A549 treated with RU486 at 1 μM for 4 hours (cell line): ENCODE data around the gene CERS2. TPM values are rescaled to one million over a fixed set of nuclear protein-coding genes. Genes with fewer than 3 reads are reported as not detected.

Source experiments
- total RNA-seq: library from RNA; stranded (reverse); fragments of 200-300 nt; extraction: Qiagen RNA extraction; gene quantifications from 5 replicates; pipeline ENCODE4 v1.2.3, GENCODE V29; 2022; ENCODE audit warnings: low read depth

The CERS2 gene, protein sequence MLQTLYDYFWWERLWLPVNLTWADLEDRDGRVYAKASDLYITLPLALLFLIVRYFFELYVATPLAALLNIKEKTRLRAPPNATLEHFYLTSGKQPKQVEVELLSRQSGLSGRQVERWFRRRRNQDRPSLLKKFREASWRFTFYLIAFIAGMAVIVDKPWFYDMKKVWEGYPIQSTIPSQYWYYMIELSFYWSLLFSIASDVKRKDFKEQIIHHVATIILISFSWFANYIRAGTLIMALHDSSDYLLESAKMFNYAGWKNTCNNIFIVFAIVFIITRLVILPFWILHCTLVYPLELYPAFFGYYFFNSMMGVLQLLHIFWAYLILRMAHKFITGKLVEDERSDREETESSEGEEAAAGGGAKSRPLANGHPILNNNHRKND
- 240 to 250 TPM (median 247 TPM) in 5 replicates for total RNA-seq

DNA sequence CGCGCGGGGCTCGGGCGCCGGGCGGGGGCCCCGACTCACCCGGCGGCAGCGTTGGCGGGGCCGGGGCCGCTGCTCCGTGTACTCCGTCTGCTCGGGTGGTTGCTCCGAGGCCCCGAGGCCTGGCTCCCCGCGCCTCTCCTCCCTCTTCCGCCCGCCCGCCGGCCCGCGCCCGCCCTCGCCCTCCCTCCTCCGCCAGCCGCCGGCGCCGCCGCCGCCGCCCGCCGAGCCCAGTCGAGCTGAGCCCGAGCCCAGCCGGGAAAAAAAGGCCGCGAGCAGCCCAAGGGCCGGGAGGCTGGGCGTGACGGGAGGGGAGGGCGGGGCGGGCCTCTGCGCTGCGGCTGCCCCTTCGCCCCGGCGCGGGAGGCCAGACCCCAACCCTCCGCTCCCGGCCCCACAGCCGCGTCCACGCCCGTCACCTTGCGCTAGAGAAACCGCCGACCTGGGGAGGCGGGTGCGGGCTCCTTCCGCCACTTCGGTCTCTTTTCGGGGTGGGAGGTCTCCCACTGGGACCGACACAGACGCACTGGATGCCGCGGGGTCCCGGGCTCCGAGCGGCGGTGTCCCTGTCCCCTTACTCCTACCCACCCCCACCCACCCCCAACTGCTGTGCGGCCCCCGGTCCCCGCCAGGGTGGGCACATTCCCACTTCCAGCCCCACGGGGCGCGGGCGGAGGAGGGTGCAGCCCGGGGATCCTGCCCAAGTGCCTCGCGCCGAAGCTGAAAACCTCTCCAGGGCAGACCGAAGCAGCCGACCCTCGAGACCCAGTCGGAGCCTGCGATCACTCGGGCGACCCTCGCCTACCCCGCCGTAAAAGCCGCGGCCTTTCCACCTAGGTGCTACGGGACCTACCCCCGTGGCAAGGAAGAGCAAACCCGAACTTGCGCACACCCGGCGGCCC, at the start of gene CERS2:
Gene CERS2, minus strand, starts transcription at position 256 of the 899 bp plus-strand sequence. CDS start 5,745 bp downstream, outside the sequence.

DNA sequence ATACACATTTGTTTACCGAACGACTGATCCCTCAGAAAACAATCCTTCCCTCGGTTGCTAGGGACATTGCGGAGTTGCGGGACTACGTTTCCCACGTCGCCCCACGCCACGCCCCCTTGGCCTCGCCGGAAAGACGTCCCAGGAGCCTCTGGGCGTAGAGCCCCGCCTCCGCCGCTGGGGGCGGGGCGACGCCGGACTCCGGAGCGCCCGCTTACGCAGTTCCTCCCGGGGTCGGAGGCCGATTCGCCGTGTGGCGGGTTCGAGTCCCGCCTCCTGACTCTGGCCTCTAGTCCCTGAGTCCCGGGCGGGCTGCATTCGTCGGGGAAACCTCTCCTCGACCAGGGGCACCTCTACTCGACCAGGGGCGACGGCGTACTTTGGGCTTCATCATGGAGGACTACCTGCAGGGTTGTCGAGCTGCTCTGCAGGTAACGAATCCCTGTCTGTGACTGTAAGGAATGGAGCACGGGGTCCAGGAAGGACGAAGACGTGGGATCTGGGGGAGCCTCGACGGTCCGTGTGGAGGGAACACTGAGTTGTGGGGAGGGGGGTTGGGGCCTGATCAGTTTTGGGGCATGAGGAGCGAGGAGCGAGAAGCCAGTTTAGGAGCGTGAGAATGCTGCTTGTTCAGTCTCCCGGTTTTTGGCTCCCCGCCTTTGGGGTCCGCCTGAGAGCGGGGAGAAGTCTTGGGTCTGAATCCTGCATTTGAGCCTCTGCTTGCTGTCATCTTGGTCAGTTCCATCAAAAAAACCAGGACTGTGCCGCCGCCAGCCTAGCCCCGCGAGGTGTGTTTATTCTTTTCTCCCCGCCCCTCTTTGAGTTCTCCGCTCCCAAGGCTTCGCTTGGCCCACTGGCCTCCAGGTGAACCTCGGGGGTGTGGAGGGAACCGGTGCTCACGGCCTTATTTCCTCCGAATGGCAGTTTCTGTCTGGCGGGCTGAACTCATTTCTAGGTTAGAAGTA, 33.9 kb upstream of the CERS2 start, which contains the start of gene PRUNE1:
Gene PRUNE1, plus strand, starts transcription at position 206 of the 962 bp plus-strand sequence. Its CDS starts 184 bp downstream, at position 390.

DNA sequence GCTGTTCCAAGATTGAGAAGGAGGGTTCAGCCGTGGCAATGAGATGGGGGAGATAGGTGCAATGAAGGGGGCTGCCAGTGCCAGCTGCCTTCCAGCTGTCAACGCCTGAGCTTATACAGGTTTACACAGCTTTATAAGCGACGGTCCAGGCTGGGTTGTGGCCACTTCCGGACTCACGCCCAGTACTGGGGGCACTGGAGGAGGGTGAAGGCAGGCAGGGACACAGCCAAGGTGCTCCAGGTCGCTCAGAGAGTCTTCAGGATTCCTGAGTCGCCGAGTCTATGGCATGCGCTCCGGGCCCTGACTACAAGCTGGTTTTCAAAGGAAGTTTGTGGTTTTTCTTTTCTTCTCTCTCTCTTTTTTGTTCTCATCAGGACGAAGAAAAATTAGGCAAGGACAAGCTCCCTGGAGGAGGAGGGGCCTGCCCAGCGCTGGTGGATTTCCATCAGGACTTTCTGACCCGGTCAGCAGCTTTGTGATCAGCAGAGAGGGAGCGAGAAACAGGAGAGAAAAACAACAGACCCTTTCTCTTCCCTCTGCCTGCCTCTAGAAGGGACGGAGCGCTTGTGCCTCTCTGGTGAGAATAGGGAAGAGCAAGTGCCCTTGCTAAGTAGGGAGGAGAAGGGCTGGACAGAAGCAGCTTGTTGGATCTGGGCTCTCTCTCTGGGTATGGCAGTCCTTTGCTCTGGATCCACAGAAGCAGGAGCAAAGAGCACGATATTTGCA, 31.9 kb upstream of the CERS2 start, which contains the start of gene MINDY1:
Gene MINDY1, minus strand, starts transcription at position 576 of the 726 bp plus-strand sequence. CDS start 4,285 bp downstream, outside the sequence.

DNA sequence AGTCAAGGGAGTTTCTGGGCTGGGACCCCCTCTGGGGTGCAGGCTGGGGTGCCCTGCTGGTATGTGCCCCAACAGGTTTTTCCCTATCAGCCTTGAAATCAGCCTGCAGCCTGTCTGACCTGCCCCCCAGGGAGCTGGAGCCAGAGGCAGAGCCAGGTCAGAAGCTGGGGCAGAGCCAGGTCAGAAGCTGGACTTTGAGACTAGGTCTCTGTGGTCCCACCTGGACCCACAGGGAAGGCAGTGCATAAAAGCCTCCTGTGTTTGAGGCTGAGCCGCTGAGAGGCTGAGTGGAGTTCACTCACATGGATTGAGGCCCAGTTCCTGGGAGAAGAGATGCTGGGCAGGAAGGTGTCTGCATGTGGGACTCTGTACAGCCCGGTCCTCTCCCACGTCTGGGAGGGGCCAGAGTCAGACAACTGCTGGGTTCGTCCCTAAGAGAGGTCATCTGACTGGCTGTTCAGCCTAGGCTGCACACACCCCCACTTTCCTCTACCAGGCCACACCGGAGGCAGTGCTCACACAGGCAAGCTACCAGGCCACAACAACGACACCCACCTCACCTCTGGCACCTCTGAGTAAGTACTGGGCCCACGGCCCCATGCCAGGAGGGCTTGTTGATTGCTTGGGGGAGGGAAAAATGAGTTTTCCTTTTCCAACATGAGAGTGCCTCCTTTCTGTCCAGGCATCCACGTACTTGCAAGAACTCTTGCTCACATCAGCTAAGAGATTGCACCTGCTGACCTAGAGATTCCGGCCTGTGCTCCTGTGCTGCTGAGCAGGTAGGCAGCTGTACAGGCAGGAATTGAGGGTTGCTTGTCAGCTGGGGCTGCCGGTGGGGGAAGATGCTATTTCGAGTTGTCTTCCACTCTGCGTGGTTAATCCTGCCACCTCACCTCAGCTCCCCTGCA, 7.4 kb upstream of the CERS2 start, which contains the start of gene ANXA9:
Gene ANXA9, plus strand, starts transcription at position 488 of the 908 bp plus-strand sequence. CDS start 814 bp downstream, outside the sequence.

DNA sequence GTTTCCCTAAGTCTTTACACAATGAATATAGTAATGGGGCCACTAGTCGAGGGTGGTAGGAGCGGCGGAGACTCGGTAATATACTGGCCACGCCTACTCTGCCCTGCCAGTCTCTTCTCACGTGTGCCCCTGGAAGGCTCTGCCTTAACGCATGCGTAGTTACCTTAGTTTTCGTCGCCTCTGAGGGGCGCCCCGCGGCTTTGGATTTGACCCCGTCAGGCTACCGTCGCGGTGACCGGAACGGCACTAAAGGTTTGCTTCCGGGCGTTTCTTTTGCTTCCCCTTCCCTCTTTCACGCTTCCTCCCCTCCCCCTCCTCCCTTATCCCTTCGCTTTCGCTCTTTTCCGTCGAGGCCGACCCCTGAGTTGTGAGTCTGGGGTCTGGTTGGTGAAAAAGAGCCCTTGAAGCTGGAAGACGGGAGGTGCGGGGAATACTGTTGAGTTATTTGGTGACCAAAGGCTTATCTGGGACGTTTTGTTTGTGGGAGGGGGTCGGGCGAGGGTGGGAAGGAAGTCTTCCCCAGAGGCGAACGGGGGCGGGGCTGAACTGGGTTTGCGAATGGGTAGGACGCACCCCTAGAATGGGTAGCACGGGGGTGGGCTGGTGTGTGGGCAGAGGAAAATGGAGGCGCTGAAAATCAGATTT, 48.4 kb downstream of the CERS2 start, which contains the start of gene SETDB1:
Gene SETDB1, plus strand, starts transcription at position 267 of the 645 bp plus-strand sequence. CDS start 1,352 bp downstream, outside the sequence.

Other genes with a start within 250 kb of the CERS2 start
- 13.6 to 20.4 TPM (median 19.9 TPM) in 5 replicates for gene CTSS, start 209.1 kb downstream of the CERS2 start, total RNA-seq
- 1.3 to 2.3 TPM (median 1.5 TPM) in 5 replicates for gene CTSK, start 166.6 kb downstream of the CERS2 start, total RNA-seq
- 10.7 to 12.2 TPM (median 12.0 TPM) in 5 replicates for gene ARNT, start 98.2 kb downstream of the CERS2 start, total RNA-seq
- gene CTXND2, start 87.7 kb downstream of the CERS2 start, total RNA-seq: not detected in 5 replicates
- 22.7 to 28.1 TPM (median 23.0 TPM) in 5 replicates for gene SETDB1, start 48.5 kb downstream of the CERS2 start, total RNA-seq
- 0.54 to 1.3 TPM (median 0.70 TPM) in 5 replicates for gene ANXA9, start 7.5 kb upstream of the CERS2 start, total RNA-seq
- gene MINDY1, start 32.1 kb upstream of the CERS2 start, total RNA-seq: 2.2 to 3.4 TPM (median 2.7 TPM) in 5 replicates
- gene PRUNE1, start 33.6 kb upstream of the CERS2 start, total RNA-seq: 11.4 to 16.9 TPM (median 14.9 TPM) in 5 replicates
- gene BNIPL, start 61.8 kb upstream of the CERS2 start, total RNA-seq: 0.06 to 0.20 TPM (median 0.13 TPM) in 4 of 5 replicates, not detected in the other
- gene C1orf56, start 72.9 kb upstream of the CERS2 start, total RNA-seq: 4.7 to 8.8 TPM (median 7.3 TPM) in 5 replicates
- gene CDC42SE1, start 84.8 kb upstream of the CERS2 start, total RNA-seq: 70.2 to 82.4 TPM (median 75.5 TPM) in 5 replicates
- gene MLLT11, start 85.6 kb upstream of the CERS2 start, total RNA-seq: 10.3 to 19.6 TPM (median 18.6 TPM) in 5 replicates
- gene GABPB2, start 95.9 kb upstream of the CERS2 start, total RNA-seq: 3.3 to 3.8 TPM (median 3.4 TPM) in 5 replicates
- 1.1 to 1.6 TPM (median 1.3 TPM) in 5 replicates for gene SEMA6C, start 171.8 kb upstream of the CERS2 start, total RNA-seq
- gene TNFAIP8L2, start 181.8 kb upstream of the CERS2 start, total RNA-seq: not detected in 5 replicates
- 5.7 to 9.4 TPM (median 6.1 TPM) in 5 replicates for gene LYSMD1, start 191.1 kb upstream of the CERS2 start, total RNA-seq
- gene SCNM1, start 191.3 kb upstream of the CERS2 start, total RNA-seq: 43.6 to 49.9 TPM (median 48.2 TPM) in 5 replicates
- gene TMOD4, start 201.1 kb upstream of the CERS2 start, total RNA-seq: 0.29 TPM in 1 of 5 replicates, not detected in the others
- gene VPS72, start 215.4 kb upstream of the CERS2 start, total RNA-seq: 44.9 to 58.1 TPM (median 45.6 TPM) in 5 replicates
- gene PIP5K1A, start 223.7 kb upstream of the CERS2 start, total RNA-seq: 42.5 to 53.0 TPM (median 43.5 TPM) in 5 replicates